Type B pancreatic cell (in vitro differentiated cells): ENCODE measurements around the gene HMGCS1. TPM values are rescaled to one million over a fixed set of nuclear protein-coding genes. Genes with fewer than 3 reads are reported as not detected.
A peak's percentile ranks its signal among the peaks of the same experiment; 100 is the strongest.

Source experiments
- DNase-seq: peaks from one replicate; pipeline ENCODE4 v3.0.0; 2021; ENCODE audit warnings: mixed read lengths; ENCODE audit not compliant: unreplicated experiment; ENCODE audit errors: extremely low spot score
- H3K27ac Mint-ChIP-seq: 2 replicates; pipeline ENCODE4 v1.8.0; 2021; ENCODE audit warnings: mild to moderate bottlenecking, mixed read lengths
- H3K27me3 Mint-ChIP-seq: 2 replicates; pipeline ENCODE4 v1.8.0; 2021; ENCODE audit warnings: mixed read lengths
- H3K36me3 Mint-ChIP-seq: 2 replicates; pipeline ENCODE4 v1.8.0; 2021; ENCODE audit warnings: mixed read lengths
- H3K4me1 Mint-ChIP-seq: one replicate; pipeline ENCODE4 v1.8.0; 2021; ENCODE audit warnings: mixed read lengths; ENCODE audit not compliant: unreplicated experiment
- H3K4me3 Mint-ChIP-seq: 2 replicates; pipeline ENCODE4 v1.8.0; 2021; ENCODE audit warnings: mild to moderate bottlenecking, mixed read lengths
- H3K9me3 Mint-ChIP-seq: 2 replicates; pipeline ENCODE4 v1.8.0; 2021; ENCODE audit warnings: mixed read lengths
- total RNA-seq: library from RNA; stranded (reverse); gene quantifications from 2 replicates; pipeline ENCODE4 v1.2.1, GENCODE V29; 2021; ENCODE audit warnings: low replicate concordance
- TF ChIP-seq, protein P1 (sequence below): fragments of 200-600 bp; sonication (generic); conservative IDR thresholded peaks from 2 replicates; pipeline ENCODE4 v1.5.0; 2021; ENCODE audit warnings: antibody characterized with exemption, mild to moderate bottlenecking

HMGCS1 gene
- total RNA-seq, 1 donor from 2014 or later = 128 TPM

DNA sequence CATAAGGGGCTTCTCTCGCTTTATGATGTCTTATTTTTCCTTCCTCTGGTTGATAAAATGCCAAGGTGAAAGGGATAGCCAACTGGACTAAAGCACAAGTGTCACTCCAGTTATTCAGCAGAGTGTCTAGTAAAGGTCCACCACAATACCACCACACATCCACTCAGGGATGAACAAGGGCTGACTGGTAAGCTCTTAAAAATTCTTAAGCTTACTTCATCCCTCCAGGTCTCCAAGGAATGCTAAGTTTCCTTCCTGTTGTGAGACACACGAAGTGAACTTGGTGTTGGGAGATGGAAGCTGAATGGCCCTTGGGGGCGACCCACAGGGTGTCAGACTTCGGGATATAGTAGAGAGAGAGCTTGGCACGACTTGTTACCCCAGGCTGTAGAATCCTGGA lies 3.2 kb upstream of the HMGCS1 start:
- Mint-ChIP-seq H3K36me3 (peaks cover under 1% of the 10 kb centered on the region), H3K4me1 (peaks cover 25% of the 10 kb centered on the region), H3K27ac (no peak overlapping the region), H3K27me3 (no peaks in the 10 kb centered on the region), H3K9me3 (peaks cover 9% of the 10 kb centered on the region), H3K4me3 (no peak overlapping the region)
- DNase-seq = no peak
- TF ChIP-seq, protein P1, sequence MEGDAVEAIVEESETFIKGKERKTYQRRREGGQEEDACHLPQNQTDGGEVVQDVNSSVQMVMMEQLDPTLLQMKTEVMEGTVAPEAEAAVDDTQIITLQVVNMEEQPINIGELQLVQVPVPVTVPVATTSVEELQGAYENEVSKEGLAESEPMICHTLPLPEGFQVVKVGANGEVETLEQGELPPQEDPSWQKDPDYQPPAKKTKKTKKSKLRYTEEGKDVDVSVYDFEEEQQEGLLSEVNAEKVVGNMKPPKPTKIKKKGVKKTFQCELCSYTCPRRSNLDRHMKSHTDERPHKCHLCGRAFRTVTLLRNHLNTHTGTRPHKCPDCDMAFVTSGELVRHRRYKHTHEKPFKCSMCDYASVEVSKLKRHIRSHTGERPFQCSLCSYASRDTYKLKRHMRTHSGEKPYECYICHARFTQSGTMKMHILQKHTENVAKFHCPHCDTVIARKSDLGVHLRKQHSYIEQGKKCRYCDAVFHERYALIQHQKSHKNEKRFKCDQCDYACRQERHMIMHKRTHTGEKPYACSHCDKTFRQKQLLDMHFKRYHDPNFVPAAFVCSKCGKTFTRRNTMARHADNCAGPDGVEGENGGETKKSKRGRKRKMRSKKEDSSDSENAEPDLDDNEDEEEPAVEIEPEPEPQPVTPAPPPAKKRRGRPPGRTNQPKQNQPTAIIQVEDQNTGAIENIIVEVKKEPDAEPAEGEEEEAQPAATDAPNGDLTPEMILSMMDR = no peak

DNA sequence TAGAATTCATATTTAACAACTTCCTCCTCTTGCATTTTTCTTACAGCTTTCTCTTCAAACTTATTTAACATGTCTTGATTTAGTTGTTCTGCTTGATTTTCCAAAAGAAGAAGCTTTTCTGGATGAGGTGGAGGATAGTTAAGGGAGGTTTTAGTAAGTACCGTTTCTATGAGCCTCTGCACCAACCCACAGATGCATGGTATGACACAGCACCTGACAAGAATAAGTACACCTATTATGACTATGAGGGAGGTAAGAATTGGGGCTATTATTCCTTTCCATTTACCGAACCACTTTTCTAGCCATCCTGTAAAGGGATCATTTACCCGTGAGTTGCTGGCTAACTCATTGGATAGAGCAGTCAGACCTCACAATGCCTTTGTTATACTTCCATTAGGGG lies 2.5 kb upstream of the HMGCS1 start:
- H3K27ac Mint-ChIP-seq = peak overlapping the region; percentile 4
- H3K36me3 Mint-ChIP-seq = peaks cover 4% of the 10 kb centered on the region
- no peak overlapping the region for H3K4me3 Mint-ChIP-seq

DNA sequence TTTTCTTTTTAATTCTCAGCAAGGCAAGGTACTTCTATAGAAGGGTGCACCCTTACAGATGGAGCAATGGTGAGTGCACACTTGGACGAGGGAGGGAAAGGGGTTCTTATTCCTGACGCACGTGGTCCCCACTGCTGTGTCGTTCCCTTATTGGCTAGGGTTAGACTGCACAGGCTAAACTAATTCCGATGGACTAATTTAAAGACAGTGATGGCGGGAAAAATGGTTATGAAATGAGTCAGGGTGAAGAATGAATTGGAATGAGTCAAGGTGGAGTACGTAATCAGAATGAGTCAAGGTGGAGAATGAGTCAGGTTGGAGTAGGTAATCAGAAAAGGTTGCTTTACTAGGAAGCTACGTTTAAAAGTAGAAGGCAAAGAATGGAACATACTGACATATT lies 2.1 kb upstream of the HMGCS1 start:
- TF ChIP-seq, protein P1 = no peak
- DNase-seq = no peak

More for the DNA sequence above, 2.5 kb upstream of the HMGCS1 start:
- no peak for DNase-seq
- TF ChIP-seq, protein P1 = no peak
- Mint-ChIP-seq H3K4me1 (peaks cover 31% of the 10 kb centered on the region), H3K9me3 (peaks cover 7% of the 10 kb centered on the region), H3K27me3 (no peaks in the 10 kb centered on the region)

DNA sequence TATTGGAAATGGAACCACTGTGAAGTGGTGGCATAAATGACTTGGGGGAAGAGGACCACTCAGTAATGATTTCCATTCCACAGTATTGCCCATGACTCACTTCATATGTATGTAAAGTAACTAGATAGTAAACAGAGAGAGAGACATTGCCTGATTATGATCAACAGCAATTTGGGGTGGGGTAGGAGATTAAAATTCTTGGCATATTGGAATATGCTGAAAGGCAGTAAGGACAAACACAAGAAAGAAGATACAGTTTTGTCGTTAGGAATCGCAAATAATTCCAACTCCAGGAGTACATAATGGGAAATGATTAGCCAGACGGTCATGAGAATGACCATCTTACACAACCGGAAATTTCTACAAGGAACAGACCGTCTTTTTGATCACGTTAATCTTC lies 1.5 kb upstream of the HMGCS1 start:
- Mint-ChIP-seq H3K27me3 (no peaks in the 10 kb centered on the region), H3K36me3 (peaks cover 4% of the 10 kb centered on the region), H3K4me3 (no peak overlapping the region), H3K4me1 (peaks cover 39% of the 10 kb centered on the region), H3K9me3 (peaks cover 5% of the 10 kb centered on the region), H3K27ac (no peak overlapping the region)
- no peak for DNase-seq
- TF ChIP-seq, protein P1 = no peak

More for the DNA sequence above, 2.1 kb upstream of the HMGCS1 start:
- no peaks in the 10 kb centered on the region for H3K27me3 Mint-ChIP-seq
- H3K36me3 Mint-ChIP-seq = peaks cover 4% of the 10 kb centered on the region
- no peak overlapping the region for H3K4me3 Mint-ChIP-seq
- peak overlapping the region; percentile 4 for H3K27ac Mint-ChIP-seq
- peaks cover 33% of the 10 kb centered on the region for H3K4me1 Mint-ChIP-seq
- H3K9me3 Mint-ChIP-seq = peaks cover 5% of the 10 kb centered on the region

DNA sequence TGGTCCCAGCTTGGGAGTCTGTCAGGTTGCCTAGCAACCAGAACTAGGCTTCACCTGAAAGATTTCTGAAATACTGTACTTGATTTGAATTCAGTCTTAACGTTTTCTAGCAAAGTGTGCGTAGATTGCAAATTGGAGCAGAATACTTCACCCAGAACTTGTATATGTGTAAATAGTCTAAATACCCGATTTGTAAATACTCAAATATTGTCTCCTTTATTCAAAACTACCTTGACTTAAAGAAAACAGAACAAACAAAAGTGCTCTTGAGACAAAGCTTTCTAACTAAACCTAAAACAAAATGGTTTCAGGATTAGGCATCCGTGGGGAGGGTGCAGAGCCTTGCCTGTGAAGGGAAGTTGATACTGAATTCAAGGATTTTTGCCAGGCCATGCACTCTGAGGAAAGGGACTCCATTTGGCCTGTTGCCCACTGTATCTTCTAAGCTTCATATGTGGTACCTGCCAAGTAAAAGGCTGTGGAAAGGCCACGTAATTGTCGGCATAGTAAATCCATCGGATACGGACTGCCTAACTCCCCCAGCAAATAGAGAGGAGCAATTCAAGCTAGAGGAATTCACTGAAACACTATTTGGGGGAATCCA lies 744 bp upstream of the HMGCS1 start:
- Mint-ChIP-seq H3K9me3 (peaks cover 5% of the 10 kb centered on the region), H3K36me3 (peaks cover 4% of the 10 kb centered on the region), H3K27ac (peak overlapping the region; percentile 96), H3K4me1 (peaks cover 46% of the 10 kb centered on the region), H3K27me3 (no peaks in the 10 kb centered on the region), H3K4me3 (peak overlapping the region; percentile 99)
- DNase-seq = no peak
- TF ChIP-seq, protein P1 = no peak
